PC-9 (cell line): ENCODE results near the gene PAPSS2.

Experiments
- EZH2 ChIP-seq: fragments of 200-600 bp; sonication (generic); IDR thresholded peaks from 2 replicates; pipeline ENCODE4 v1.8.0; 2017; ENCODE audit warnings: antibody characterized with exemption, low read depth
- TF ChIP-seq, protein P1 (sequence below): fragments of 200-600 bp; sonication (generic); conservative IDR thresholded peaks from 2 replicates; pipeline ENCODE4 v1.6.1; 2017; ENCODE audit warnings: mixed run types, antibody characterized with exemption, mild to moderate bottlenecking, moderate library complexity

DNA sequence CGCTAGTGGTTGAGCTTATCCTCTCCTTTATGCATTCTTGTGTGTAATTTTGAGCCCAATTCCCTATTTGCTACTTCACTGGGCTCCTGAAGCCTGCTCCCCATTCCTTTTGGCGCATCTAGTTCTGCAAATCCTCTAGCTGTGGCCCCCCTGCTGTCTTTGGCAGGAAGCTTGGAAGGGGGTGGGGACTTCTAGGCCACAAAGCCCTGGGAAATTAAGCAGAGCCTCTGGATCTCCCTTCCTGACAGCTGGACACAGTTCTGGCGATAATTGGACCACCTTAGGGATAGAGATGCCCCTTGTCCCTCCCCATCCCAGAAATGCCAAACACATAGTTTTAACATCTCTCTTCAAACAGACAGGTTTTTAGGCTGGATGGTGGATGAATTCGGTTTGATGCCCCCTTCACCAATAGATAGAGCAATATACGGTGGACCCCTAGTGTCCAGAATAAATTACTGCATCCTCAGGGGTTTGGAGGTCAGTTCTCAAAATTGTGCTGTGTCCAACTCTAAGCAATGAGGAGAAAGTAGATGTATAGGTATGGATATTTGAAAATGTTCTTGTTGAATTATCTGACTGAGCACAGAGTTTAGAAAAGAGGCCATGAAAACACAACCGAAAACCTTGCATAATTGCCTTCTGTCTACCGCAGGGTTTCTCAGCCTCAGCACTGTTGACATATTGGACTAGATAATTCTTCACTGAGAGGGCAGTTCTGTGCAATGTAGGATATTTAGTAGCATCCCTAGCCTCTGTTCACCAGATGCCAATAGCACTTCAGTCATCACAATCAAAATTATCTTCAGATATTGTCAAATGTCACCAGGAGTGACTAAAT is 75.5 kb downstream of the PAPSS2 start:
- TF ChIP-seq, protein P1, sequence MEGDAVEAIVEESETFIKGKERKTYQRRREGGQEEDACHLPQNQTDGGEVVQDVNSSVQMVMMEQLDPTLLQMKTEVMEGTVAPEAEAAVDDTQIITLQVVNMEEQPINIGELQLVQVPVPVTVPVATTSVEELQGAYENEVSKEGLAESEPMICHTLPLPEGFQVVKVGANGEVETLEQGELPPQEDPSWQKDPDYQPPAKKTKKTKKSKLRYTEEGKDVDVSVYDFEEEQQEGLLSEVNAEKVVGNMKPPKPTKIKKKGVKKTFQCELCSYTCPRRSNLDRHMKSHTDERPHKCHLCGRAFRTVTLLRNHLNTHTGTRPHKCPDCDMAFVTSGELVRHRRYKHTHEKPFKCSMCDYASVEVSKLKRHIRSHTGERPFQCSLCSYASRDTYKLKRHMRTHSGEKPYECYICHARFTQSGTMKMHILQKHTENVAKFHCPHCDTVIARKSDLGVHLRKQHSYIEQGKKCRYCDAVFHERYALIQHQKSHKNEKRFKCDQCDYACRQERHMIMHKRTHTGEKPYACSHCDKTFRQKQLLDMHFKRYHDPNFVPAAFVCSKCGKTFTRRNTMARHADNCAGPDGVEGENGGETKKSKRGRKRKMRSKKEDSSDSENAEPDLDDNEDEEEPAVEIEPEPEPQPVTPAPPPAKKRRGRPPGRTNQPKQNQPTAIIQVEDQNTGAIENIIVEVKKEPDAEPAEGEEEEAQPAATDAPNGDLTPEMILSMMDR, result peak; percentile 82
- TF ChIP-seq EZH2, result no peak
